Measurements from ENCODE around the gene ZNF821.
A peak's percentile ranks its signal among the peaks of the same experiment; 100 is the strongest.
"Not testable (repeated sequence)": the region's sequence is repeated elsewhere in the genome, so short reads cannot be mapped to it uniquely, and the experiment has no call there.

Gene ZNF821

DNA sequence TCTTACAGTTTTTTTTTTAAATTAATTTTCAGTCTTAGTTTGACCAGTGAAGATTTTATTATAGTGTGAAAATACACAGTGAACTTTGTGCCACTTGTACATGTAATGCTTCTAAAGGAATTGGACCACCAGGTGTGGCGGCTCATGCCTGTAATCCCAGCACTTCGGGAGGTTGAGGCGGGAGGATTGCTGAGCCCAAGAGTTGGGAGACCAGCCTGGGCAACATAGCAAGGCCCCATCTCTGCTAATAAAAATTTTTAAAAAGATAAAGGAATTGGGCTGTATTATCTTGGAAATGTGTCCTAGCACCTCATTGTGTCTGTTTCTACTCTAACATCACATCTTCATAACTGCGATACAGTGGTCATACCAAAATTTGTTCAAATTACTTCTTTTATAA is 15.2 kb upstream of the ZNF821 start:
- DNase-seq, result no peak

DNA sequence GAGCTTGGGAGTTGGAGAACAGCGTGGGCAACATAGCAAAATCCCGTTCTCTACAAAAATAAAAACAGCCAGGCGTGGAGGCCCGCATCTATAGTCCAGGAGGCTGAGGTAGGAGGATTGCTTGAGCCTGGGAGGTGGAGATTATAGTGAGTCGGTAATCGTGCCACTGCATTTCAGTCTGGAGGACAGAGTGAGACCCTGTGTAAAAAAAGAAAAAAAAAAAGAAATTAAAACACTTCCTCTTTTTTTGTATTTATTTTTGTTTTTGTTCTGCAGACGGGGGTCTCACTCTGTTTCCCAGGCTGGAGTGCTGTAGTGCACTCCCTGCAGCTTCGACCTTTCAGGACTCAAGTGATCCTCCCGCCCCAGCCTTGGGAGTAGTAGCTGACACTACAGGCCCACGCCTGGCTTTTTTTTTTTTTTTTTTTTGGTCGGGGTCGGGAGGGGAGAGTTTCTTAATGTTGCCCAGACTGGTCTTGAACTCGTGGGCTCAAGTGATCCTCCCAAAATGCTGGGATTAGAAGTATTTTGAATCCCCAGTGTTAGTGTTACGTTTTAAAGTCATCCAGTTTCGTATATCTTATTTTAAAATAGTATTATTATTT is 12.9 kb upstream of the ZNF821 start:
- DNase-seq, result no peak

DNA sequence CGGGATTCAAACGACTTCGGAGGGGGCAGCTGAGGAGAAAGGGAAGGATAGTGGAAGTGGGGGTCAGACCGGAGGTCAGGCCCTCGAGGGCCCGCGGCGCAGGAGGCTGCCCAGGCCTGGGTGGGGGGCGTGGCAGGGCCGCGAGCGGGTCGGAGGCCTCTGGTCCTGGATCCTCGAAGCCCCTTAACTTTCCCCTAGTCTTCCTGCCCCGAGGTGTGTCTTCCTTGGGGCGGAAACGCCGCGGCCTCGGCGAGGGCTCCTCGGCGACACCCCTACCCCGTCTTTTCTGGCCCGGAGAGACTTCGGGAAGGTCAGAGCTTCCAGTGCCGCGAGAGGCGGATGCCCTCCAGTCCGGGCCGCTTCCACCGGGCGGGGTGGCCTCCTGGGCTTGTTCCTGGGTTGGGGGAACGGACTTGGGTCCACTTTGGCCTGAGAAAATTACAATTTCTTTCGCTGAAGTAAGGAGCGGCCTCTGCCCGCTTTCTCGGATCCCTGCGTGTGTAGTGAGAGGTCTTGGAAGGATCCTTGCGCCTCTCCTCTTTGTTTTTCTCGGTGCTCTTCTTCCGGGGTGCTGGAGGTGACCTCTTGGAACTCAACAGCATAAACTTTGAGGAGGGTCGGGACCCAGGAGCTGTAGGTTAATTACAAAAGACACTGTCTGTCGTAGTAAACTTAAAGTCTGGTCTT is 11.8 kb upstream of the ZNF821 start:
- DNase-seq, result no peak

DNA sequence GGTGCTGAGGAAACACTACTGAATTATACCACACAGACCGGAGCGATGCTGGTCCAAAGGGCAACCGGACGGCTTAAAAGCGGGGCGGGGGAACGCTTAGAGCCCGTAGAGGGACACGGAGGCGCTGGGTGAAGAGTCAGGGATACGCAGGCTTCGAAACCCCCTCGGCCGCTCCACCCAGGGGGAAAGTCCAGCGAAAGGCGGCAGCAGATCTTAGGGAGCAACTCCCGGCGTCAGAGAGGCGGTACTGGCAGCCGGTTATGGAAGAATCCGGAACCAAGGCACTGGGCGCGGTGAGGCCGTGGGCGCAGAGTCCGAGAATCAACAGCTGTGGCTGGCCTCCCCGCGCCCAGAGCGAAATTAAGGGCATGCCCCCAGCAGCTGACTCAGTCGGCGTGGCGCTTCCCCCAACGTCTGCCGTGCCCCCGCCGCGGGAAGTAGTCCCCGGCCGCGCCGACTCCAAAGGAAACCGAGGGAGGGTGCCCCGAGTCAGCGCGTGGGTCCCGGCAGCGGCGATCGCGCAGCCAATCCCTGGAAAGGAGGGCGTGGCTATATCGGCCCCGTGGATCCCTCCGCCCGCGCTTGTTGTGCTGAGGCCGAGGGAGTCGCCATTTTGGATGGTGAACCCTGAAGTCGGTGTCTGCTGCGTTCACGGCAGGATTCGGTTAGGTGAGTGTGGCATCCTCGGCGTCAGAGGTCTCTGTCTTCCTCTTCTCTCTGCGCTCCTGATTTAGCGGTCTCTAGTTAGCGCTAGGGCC is 11.1 kb upstream of the ZNF821 start, which contains the start of gene IST1:
TSS of gene IST1 (plus strand) at position 611 of the 758 bp plus-strand sequence. CDS start 20,110 bp downstream, outside the sequence.
- peak; percentile 81 for DNase-seq

DNA sequence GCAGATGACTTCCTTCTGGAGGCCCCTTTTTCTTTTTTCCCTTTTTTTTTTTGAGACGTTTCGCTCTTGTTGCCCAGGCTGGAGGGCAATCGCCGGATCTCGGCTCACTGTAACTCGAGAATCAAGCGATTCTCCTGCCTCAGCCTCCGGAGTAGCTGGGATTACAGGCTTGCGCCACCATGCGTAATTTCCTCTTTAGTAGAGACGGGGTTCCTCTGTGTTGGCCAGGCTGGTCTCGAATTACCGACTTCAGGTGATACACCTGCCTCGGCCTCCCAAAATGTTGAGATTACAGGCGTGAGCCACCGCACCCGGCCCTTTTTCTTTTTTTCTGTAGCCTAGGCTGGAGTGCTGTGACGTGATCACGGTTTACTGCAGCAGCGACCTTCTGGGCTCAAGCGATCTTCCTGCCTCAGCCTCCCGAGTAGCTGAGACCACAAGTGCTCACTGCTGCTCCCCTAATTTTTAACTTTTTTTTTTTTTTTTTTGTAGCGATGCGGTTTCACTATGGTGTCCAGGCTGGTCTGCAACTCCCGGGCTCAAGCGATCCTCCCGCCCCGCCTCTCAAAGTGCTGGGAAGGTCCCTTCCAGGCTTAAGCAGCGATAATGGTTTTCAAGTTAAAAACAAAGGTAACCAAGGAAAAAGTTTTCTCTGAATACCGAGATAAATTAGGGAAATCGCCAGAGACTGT is 10.4 kb upstream of the ZNF821 start:
- DNase-seq, result peak; percentile 38

DNA sequence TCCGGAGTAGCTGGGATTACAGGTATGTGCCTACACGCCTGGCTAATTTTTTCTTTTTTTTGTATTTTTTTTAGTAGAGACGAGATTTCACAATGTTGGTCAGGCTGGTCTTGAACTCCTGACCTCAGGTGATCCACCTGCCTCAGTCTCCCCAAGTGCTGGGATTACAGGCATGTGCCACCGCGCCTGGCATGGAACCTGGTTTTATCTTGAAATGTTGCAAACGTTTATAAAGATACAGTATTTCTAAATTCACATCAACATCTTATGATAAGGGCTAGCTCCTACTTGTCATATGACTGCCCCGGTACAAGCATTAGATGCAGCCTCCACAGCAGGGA is 9.9 kb upstream of the ZNF821 start:
- no peak for DNase-seq

DNA sequence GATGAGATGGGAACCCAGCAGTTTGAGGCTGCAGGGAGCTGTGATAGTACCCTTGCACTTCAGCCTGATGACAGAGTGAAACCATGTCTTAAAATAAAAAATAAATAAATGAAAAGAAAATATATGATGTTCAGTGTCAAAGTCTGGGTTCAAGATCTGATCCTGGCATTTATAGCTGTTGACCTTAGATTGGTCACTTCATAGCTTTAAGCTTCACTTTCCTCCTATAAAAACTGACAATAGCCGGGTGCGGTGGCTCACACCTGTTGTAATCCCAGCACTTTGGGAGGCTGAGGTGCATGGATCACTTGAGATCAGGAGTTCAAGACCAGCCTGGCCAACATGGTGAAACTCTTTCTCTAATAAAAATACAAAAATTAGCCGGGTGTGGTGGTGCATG is 5.2 kb upstream of the ZNF821 start:
- DNase-seq, result no peak

DNA sequence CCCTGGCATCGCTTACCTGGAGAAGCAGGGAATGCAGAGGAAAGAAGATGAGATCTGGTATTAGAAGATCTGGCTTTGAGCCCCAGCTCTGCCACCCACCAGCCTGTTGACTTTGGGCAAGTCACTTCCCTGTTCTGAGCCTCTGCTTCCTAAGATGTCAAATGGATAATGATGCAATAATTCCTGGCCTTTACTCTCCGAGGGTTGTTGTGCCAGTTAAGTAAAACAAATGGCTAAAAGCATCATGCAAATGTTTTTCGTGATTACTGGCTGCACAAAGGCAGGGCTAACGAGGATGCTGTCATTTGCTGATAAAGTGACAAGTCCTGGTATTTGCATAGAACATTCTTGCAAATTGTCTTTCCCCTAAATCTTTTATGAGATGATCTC is 1.3 kb upstream of the ZNF821 start:
- DNase-seq, result no peak

DNA sequence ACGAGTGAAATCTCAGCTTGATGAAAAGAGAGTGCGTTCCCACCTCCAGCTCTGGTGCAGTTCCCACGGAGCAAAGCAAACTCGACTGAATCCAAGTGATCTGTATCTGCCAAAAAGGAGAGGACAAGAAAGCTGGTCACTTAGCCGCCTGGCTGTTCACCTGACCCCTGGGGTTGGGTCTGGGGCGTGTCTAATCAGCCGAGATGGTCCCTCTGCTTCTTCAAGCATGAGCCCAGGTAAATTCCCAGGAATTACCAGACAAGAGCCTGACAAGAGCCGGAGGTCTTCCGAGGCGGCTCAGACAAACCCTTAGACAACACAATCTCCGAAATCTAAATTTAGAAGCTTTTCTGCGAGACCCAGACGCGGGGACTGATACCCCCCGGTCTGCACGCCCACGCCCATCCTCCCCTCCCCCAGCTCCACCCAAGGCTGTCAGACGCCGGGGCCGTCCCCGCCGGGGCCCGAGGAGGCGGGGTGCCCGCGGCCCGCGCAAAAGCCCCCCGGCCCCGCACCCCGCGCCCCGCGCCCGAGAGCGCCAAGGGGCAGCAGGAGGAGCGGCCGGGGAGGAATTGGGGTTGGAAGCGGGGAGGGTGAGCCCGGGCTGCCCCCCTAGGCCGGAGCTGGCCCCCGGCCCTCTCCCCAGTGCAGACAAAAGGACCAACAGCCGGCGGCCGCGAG is 674 bp downstream of the ZNF821 start:
- DNase-seq, result no peak

DNA sequence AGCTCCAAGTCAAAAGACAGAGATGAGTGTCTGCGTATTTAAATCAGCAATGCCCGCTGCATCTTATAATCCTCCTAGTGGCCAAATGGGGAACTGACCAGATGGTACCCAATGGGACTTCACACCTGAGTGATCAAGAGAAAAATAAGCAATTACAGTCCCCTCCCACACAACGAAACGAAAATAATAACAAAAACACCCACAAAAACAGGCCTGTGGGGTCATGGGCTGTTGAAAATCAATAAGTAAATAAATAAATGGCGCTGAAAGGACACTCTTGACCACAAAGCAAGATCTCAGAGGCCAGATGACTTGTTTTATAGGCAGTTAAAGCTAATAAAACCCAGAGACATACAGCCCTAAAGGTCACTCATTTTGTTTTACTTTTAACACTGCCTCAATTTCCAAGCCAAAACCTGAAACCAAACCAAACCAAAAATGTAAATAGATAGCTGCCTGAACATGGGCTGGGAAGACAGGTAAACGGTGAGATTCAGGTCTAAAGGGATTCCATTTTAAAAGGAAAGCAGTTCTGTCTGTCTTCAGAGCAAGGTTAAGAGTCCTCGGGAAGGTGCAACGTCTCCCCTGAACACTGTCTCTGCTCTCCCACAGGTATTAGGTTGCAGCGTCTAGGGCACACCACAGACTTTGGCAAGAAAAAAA is 1.3 kb downstream of the ZNF821 start:
- peak; percentile 30 for DNase-seq

DNA sequence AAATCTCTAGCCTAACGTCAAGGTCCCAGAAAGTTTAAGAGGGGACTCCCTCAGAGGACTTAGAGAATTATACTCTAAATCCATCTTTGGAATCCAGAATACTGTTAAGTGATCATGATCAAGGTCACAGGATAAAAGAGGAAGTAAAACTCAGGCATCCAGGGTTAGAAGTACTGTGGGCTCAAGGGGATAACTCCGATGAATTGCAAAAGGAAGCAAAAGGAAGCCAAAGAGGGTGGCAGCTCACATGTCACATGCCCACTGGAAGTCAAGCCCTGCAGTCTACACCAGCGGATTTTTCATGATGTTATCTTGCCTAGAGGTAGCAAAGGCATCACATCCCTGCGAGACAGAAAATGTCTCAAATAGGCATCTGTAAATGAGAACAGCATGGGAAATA is 3.8 kb downstream of the ZNF821 start:
- no peak for DNase-seq

DNA sequence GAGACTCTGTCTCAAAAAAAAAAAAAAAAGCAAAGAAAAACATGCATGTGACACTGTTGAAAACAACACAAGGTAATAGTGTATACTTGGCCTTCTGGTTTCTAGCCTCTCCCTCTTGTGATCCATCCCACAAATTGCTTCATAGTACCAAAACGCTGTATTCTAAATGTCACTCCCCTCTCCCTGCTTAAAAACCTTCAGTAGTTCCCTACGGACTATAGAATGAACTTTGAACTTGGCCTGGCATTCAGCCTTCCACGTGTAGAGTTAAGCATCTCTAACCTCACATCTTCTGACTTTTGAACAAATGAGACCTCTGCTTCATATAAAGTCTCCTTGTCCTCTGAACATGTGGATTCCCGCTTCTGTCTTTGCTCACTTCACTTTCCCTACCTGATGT is 5.1 kb downstream of the ZNF821 start:
- no peak for DNase-seq

DNA sequence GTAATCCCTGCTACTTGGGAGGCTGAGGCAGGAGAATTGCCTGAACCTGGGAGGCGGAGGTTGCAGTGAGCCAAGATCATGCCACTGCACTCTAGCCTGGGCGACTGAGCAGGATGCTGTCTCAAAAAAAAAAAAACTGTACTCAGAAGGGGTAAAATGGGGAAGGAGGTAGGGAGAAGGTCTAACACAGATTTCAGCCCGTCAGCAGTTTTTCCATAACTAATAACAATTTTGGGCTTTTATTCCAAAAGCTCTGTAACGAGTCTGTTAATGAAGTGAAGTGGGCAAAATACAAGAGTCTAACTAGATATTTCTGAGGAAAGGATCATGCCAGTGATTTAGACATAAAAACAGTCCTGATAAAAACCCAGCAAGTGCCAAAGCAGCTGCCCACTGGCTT is 10.8 kb downstream of the ZNF821 start:
- no peak for DNase-seq

DNA sequence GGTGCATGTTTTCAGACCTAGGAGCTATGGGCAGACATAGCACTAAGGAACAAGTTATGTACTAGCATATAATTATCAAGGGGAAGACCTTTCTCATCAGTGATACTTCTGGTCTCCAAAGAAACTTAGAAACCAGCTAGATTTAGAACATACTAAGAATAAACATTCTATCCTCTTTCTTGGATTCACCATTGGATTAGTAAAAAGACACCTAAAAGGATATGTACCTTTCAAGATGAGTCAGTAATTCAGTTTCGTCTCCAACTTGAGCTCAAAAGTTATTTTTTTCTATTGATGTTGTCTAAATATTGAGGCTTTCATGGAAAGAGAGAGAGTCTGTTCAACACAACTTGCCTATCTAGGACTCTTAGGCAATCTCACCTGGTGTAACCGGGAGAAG is 13.2 kb downstream of the ZNF821 start:
- DNase-seq, result no peak

DNA sequence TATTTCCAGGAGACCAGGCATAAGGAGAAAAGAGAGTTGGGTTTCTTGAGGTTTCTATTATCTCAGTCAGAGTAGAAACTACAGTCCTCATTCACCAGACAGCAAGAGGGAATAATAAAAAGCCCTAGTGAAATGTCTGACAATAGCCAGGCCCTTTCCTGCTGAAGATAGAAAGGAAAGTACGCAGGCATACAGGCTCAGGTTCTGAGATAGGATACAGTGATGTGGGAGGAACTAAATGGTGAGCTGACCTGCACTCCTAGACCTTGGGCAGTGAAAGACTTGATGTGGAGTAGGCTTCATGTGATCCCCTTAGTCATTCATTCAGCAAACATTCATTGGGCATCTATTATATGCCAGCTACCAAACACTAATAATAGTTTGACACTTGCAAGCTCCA is 14.9 kb downstream of the ZNF821 start:
- no peak for DNase-seq

DNA sequence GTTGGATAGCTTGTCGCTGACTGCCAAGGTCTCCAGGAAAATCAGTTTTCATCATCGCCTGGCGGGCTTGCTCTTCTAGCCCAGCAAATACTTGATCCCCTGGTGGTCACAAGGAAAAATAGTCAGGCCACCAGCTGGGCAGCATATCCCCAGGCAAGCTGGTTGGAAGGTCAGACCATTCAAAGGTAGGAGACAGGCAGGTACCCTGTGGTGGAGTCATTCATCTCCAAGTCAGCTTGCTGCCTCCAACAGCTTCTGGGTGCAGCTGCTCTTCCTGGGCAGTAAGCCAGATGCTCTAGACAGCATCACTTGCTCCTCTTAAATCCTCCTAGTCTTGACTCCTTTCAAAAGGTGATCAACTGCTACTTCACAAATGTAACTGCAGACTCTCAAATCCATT is 16.0 kb downstream of the ZNF821 start:
- no peak for DNase-seq

DNA sequence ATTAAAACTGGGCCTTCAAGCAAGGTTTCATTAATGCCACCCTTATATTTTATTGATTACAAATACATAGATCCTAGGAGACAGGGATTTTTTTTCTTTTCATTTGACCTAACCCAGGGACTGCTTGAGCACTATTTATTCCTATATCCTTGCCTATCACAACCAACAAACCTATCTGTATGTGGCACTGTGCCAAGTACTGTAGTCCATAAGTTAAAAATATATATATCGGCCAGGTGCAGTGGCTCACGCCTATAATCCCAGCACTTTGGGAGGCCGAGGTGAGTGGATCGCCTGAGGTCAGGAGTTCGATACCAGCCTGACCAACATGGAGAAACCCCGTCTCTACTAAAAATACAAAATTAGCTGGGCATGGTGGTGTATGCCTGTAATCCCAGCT is 16.8 kb downstream of the ZNF821 start:
- DNase-seq, result not testable (repeated sequence)

DNA sequence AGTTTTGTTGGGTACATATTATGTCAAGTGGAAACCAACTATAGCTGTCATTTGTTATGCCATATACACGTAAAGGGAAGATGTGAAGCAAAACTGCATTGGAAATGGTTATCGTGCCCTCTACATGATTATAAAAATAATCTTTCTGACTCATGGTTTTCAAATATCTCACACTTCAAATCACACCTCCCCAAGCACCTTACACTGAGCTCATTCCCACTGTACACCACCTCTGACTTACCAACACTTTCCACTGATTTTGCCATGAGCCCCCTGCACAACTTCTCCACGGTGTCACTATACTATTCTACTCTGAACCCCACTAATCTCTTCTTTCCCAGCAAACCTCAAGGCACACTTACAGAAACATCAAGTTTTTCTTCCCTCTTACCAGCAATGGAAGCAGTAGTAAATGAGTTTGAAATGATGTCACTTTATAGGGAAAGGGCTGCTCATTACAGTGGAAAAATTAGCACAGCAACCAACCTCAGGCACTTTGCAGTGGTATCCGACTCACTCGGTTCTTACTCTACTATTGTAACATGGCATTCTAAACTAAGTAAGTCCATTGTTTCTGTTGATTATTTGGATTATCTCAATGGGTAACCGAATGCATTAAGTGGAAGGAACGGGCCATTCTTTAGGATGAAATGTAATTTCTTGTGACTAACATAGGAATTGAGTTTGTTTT is 18.7 kb downstream of the ZNF821 start:
- no peak for DNase-seq

DNA sequence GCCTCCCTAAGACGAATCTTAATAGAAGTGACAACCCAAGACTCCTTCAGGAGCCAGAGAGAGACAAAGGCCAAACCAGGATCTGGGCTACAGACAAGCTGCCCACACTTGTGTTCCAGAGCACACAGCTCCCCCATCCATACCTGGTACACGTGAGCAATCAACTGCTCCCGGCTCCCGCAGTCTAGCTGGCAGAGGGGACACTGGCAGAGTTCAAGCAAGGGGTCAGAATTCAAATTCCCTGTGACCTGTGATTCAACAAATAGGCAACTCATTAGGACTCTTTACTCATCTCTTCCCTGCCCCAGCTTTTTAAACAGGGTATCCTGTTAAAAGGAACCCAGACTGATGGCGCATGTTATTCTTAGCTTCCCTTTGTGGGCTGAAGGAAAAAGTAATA is 20.0 kb downstream of the ZNF821 start:
- DNase-seq, result no peak

DNA sequence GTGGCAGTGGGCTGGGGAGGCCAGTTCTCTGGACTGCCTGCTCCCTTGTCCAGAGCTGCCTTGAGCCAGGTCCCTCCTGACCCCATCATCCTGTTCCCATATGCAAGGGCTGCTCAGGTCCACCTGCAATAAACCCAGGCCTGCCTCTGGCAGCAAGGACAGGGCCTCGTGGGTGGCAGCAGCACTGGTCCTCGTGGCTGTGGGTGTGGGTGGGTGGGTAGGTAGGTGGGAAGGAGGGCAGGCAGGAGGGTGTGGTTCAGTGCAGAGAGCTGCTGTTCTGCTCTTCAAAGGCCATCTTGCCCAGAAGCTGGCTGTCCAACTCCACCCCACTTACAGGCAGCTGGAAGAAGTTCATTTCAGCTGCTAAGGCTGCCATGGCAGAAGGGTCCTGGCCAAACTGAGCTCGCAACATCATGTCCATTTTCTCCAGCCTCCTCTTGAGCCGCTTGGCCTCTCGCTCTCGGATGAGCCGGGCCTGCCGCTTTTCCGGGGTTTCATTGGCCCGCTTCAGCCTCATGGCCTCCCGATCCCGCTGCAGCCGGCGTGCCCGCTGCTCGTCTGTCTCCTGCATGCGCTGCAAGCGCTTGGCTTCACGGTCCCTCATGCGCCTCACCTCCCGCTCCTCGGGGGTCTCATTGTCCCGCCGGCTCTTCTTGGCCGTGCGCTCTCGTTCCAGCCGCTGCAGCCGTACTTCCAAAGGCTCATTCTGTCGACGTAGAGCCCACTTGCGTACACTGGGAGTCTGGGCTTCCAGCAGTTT is 24.0 kb downstream of the ZNF821 start:
- no peak for DNase-seq

Measured in NCI-H2029 (cell line).